GOT3 (cell line): Measurements from ENCODE around the gene GPT2.
"Not testable (repeated sequence)": the region's sequence is repeated elsewhere in the genome, so short reads cannot be mapped to it uniquely, and the experiment has no call there.

Experiments
- DNase-seq: peaks from one replicate; lab custom pipeline; 2025; ENCODE audit warnings: mixed read lengths; lab: John Stamatoyannopoulos, UW

GPT2 gene

GRCh38 chr16:46862555-46863447, 21.4 kb upstream of the GPT2 start:
- DNase-seq: no peak

GRCh38 chr16:46866286-46866685, 17.9 kb upstream of the GPT2 start:
- DNase-seq: no peak

DNA sequence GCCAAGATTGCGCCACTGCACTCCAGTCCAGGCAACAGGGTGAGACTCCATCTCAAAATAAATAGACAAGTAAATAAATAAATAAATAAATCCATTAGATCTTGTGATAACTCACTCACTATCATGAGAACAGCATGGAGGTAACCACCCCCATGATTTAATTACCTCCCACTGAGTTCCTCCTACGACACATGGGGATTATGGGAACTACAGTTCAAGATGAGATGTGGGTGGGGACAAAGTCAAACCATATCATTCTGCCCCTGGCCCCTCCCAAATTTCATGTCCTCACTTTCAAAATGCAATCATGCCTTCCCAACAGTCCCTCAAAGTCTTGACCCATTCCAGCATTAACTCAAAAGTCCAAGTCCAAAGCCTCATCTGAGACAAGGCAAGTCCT, 16.7 kb upstream of the GPT2 start:
- not testable (repeated sequence) for DNase-seq

DNA sequence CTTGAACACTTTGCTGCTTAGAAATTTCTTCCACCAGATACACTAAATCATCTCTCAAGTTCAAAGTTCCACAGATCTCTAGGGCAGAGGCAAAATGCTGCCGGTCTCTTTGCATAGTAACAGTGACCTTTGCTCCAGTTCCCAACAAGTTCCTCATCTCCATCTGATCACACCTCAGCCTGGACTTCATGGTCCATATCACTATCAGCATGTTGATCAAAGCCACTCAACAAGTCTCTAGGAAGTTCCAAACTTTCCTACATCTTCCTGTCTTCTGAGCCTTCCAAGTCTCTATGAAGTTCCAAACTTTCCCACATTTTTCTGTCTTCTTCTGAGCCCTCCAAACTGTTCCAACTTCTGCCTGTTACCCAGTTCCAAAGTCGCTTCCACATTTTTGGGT, 15.3 kb upstream of the GPT2 start:
- DNase-seq: not testable (repeated sequence)

- DNase-seq: no peak
Measured at GRCh38 chr16:46871597-46871996, 12.6 kb upstream of the GPT2 start.

DNA sequence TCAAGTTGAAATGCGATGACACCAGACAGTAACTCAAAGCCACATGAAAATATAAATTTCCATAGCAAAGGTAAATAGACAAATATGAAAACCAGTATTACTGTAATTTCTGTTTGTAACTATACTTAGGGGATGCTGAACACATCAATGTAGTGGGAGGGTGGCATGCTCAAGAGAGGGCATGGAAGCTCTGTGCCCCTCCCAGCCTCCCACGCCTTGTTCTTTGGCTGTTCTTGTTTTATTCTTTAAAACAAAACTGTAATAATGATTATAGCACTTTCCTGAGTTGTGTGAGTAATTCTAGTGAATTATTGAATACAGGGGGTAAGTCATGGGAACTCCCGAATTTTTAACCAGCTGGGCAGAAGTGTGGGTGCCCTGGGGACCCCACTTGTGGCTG, 11.0 kb upstream of the GPT2 start:
- no peak for DNase-seq

- no peak for DNase-seq
Measured at GRCh38 chr16:46875243-46875642, 8.9 kb upstream of the GPT2 start.

DNA sequence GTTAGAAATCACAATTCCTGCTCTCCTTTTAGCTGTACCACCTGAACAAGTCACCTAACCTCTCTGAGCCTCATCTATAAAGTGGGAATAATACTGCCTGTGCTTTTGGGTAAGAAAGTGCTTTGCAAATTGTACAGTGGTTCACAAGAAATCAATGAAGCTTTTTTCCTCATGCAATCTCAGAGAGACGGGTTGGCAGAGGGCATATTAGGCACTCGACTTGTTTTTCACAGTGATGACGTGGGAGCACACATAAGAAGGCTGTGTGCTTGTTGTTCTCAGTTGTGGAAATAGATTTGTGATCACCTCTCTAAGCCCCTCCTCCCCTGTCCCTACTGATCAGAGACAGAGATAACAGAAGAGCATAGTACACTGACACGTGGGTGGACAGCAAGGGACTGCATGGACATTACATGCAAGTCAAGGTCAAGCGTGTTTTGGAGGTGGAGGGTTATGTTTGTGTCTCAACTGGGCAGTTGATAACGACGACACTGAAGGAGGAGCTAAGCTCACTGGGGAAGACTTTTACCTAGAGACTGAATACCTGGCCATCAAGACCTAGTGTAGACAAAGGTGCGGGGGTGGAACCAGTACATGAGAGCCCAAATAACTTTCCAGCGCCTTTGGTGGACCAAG, 1.7 kb upstream of the GPT2 start:
- no peak for DNase-seq

- no peak for DNase-seq
Measured at GRCh38 chr16:46882940-46883307, 1.2 kb upstream of the GPT2 start.

- no peak for DNase-seq
Measured at GRCh38 chr16:46883353-46883689, 841 bp upstream of the GPT2 start.

- no peak for DNase-seq
Measured at GRCh38 chr16:46884513-46885293, 541 bp downstream of the GPT2 start.

DNA sequence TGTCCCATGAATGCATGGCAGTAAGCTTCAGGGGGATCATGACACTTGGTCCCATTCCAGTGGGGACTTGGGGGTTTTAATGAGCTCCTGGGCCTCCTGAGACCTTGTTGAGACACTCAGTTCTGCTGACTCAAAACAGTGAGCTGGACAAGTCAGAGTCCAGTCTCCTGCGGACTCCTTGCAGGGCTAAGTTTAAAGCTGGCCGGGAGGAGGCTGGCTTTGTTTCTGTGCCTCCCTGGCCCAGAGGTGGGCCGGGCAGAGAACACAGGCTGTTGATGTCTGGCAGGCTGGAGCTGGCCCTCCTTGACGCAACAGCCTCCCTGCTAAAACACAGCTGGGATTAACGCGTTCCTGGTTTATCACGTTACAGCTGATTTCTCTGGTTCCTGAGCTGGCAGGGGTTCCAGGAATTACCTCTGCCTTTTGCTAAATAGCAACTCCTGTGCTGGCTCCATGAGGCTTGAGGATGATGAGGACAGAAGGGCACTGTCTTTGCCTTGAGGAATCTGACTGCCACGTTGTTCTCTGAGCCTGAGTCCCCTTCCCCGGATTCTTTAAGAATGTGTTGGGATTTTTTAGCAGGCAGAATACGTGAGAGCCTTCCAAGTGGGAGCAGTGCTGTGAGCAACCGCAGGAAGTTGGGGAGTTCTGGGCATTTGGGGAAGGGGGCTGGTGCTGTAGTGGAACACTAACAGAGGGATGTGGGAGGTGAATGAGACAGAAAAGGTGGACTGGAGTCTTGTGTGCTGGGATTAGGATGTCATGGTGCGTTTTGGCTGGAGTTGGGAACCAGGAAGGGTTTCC, 2.0 kb downstream of the GPT2 start:
- no peak for DNase-seq

DNA sequence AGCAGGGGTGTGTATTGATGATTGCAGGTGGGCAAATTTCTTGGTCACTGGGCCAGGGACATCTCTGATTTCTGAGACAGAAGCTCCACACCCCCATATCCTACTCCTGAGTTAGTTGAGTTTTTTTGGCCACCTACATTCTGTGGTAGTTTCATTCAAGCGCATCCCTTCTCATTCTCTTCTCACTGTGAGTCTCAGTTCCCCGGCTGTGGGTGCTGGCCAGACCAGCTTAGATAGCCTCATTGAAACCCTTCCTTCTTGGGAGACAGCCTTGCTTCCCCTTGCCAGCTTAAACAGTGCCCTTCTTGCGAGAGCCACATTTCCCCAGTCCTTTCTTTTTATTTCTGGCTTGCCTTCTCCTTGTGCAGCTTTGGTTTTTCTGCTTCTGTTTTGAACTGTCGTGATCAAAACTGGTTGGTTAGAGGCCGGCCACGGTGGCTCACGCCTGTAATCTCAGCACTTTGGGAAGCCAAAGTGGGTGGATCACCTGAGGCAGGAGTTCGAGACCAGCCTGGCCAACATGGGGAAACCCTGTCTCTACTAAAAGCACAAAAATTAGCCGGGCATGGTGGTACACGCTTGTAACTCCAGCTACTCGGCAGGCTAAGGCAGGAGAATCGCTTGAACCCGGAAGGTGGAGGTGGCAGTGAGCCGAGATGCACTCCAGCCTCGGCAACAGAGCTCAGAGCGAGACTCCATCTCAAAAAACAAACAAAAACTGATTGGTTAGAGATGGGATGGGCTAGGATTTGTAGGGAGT, 2.8 kb downstream of the GPT2 start:
- DNase-seq: no peak

DNA sequence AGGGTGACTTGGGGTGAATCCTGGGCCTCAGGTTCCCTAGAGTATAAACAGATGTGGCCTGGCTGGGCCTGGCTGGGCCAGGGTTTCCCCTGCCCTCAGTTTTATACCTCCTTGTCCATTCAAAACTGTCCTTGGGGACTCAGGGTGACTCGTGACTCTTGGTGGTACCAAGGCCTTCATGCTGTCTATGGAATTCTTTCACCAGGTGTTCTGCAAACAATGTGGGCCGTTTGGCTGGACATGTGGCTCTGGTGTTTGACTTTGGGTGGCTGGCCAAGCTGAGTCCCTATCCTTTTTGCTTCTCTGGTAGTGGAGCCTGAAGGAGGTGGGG, 3.3 kb downstream of the GPT2 start:
- no peak for DNase-seq

GRCh38 chr16:46889245-46889941, 5.2 kb downstream of the GPT2 start:
- no peak for DNase-seq

- no peak for DNase-seq
Measured at GRCh38 chr16:46889942-46890300, 5.8 kb downstream of the GPT2 start.

GRCh38 chr16:46891910-46892309, 7.7 kb downstream of the GPT2 start:
- no peak for DNase-seq

DNA sequence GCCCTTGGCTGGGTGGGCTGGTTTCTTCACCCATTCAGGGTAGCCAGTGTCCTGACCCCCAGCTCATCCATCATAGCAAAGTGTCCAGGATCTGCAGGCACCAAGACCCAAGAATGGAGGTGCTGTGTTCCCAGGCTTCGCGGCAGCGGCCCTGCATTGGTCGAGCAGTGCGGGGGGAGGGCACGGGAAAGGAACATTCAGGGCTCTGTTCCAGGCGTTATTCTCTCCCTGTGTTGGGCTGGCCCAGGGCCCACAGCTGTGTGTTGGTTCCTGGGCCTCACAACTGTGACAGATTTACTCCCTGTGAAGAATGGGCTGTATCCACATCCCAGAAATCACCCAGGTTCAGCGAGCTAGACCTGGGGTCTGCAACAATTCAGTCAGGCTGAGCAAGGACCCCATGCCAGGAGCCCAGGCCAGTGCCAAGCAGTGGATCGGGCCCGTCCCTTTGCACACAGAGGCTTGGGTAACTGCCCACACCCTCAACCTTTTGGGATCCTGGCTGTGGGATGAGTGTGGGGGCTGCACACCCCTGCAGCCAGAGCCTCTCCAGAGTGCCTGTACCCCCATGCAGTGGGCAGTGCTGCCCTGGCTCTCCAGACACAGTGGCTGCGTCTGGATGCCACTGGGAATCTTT, 10.0 kb downstream of the GPT2 start:
- DNase-seq: no peak

DNA sequence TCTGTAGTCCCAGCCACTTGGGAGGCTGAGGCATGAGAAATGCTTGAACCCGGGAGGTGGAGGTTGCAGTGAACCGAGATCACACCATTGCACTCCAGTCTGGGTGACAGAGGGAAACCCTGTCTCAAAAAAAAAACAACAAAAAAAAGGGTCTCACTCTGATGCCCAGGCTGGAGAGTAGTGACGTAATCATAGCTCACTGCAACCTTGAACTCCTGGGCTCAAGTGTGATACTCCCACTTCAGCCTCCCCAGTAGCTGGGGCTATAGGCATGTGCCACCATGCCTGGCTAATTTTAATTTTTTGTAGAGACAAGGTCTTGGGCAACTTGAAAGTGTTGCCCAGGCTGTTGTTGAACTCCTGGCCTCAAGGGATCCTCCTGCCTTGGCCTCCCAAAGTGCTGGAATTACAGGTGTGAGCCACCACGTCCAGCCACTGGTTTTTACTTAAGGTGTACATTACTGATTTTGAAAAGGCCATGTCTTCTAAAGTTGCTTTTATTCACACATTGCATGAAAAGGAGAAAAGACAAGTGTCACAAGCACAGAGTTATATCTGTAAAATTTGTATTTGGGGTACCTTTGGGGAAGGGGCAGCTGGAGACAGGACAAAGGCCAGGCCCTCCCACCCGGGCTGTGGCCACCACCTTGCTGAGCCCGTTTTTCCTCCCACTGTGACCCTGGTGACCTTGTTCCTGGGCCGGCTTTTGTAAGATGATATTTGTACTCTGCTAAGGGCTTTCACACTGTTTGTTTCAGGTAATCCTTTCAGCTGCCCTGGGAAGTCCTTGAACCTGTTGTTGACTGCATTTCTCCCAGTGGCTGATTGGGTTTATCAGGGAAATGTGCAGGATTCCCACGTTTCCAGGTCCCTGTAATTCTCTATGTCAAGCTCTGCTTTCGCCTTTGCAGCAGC, 11.5 kb downstream of the GPT2 start:
- DNase-seq: no peak
